Gastroesophageal sphincter (tissue), 3 donors: ENCODE measurements around the gene FLACC1.
"Not testable (repeated sequence)": the region's sequence is repeated elsewhere in the genome, so short reads cannot be mapped to it uniquely, and the experiment has no call there.

ENCODE experiments used
- EP300 ChIP-seq: sonication (generic); formaldehyde crosslinking; IDR thresholded peaks from one replicate; pipeline ENCODE4 v1.6.1; 2017; ENCODE audit warnings: antibody characterized with exemption, mild to moderate bottlenecking
- POLR2AphosphoS5 ChIP-seq: sonication (generic); formaldehyde crosslinking; IDR thresholded peaks from one replicate; pipeline ENCODE4 v1.6.1; 2017; ENCODE audit warnings: antibody characterized with exemption
- TF ChIP-seq, protein P1 (sequence below), 4 experiments: fragments of 200-600 bp in 2 of 4; fragments of 450-650 bp in 2 of 4; sonication (generic) in 1 of 4; IDR thresholded peaks; one replicate each; pipeline ENCODE4 v1.5.1; 2017 to 2019; ENCODE audit warnings: antibody characterized with exemption in 4 of 4, mild to moderate bottlenecking in 2 of 4, moderate library complexity in 2 of 4

DNA sequence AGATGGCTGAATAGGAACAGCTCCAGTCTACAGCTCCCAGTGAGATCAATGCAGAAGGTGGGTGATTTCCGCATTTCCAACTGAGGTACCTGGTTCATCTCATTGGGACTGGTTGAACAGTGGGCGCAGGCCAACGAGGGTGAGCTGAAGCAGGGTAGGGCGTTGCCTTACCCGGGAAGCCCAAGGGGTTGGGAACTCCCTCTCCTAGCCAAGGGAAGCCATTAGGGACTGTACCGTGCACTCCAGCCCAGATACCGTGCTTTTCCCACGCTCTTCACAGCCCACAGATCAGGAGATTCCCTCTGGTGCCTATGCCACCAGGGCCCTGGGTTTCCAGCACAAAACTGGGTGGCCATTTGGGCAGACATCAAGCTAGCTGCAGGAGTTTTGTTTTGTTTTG is 12.2 kb upstream of the FLACC1 start:
- TF ChIP-seq, protein P1, sequence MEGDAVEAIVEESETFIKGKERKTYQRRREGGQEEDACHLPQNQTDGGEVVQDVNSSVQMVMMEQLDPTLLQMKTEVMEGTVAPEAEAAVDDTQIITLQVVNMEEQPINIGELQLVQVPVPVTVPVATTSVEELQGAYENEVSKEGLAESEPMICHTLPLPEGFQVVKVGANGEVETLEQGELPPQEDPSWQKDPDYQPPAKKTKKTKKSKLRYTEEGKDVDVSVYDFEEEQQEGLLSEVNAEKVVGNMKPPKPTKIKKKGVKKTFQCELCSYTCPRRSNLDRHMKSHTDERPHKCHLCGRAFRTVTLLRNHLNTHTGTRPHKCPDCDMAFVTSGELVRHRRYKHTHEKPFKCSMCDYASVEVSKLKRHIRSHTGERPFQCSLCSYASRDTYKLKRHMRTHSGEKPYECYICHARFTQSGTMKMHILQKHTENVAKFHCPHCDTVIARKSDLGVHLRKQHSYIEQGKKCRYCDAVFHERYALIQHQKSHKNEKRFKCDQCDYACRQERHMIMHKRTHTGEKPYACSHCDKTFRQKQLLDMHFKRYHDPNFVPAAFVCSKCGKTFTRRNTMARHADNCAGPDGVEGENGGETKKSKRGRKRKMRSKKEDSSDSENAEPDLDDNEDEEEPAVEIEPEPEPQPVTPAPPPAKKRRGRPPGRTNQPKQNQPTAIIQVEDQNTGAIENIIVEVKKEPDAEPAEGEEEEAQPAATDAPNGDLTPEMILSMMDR (IDR thresholded peaks at IDR 0.05): not testable (repeated sequence)
- not testable (repeated sequence) for TF ChIP-seq POLR2AphosphoS5, EP300
